Measurements from ENCODE around the gene CDYL2. TPM values are rescaled to one million over a fixed set of nuclear protein-coding genes. Genes with fewer than 3 reads are reported as not detected.

The CDYL2 gene
- total and polyA plus RNA-seq, 4 donors, result 1.3 to 12.6 (median 3.7) TPM

GRCh38 chr16:80844395-80844794 is 40.0 kb upstream of the CDYL2 start:
- TF ChIP-seq CTCF (IDR thresholded peaks at IDR 0.05; ENCODE audit: control extremely low read depth, extremely low read depth), result no peak
- peaks cover 0 to 8% (median 4%) of the 10 kb centered on the region in 4 donors for H3K9me3 ChIP-seq (ENCODE audit: control insufficient read depth in 4 of 4, insufficient read depth in 3 of 4, low read length in 3 of 4)
- no peak for ATAC-seq (ENCODE audit: insufficient read depth, low FRiP score)

GRCh38 chr16:80841231-80841630 is 36.8 kb upstream of the CDYL2 start:
- H3K4me3 ChIP-seq, result no peak overlapping the region
- H3K4me1 ChIP-seq (ENCODE audit: control insufficient read depth in 5 of 5, insufficient read depth in 5 of 5, low read length in 5 of 5), result peaks cover 0 to 3% (median 0%) of the 10 kb centered on the region in 5 donors
- no peaks in the 10 kb centered on the region for H3K27me3 ChIP-seq (ENCODE audit: control insufficient read depth in 3 of 3, insufficient read depth in 3 of 3, low read length in 2 of 3)
- DNase-seq, result no peak
- no peak overlapping the region for H3K27ac ChIP-seq (ENCODE audit: low read depth in 1 of 2, low read length in 1 of 2)
- no peak for TF ChIP-seq CTCF (IDR thresholded peaks at IDR 0.05; ENCODE audit: control extremely low read depth, extremely low read depth)
- H3K36me3 ChIP-seq (ENCODE audit: control insufficient read depth in 4 of 4, insufficient read depth in 4 of 4, low read length in 4 of 4), result no peaks in the 10 kb centered on the region
- H3K9ac ChIP-seq (ENCODE audit: insufficient read depth in 1 of 2, low read length in 2 of 2), result no peak overlapping the region
- no peak for ATAC-seq (ENCODE audit: insufficient read depth, low FRiP score)
- peaks cover 0 to 8% (median 4%) of the 10 kb centered on the region in 4 donors for H3K9me3 ChIP-seq (ENCODE audit: control insufficient read depth in 4 of 4, insufficient read depth in 3 of 4, low read length in 3 of 4)

More at GRCh38 chr16:80844395-80844794, 40.0 kb upstream of the CDYL2 start:
- DNase-seq, result no peak
- WGBS, 2 donors, result 80 to 89% methylated on average over 1 of the region's 1 CpG
- Histone ChIP-seq H3K27me3 (ENCODE audit: control insufficient read depth in 3 of 3, insufficient read depth in 3 of 3, low read length in 2 of 3) (no peaks in the 10 kb centered on the region), H3K27ac (ENCODE audit: low read depth in 1 of 2, low read length in 1 of 2) (no peak overlapping the region), H3K4me3 (no peak overlapping the region), H3K4me1 (ENCODE audit: control insufficient read depth in 5 of 5, insufficient read depth in 5 of 5, low read length in 5 of 5) (peaks cover 0 to under 1% (median 0%) of the 10 kb centered on the region in 5 donors), H3K36me3 (ENCODE audit: control insufficient read depth in 4 of 4, insufficient read depth in 4 of 4, low read length in 4 of 4) (no peaks in the 10 kb centered on the region), H3K9ac (ENCODE audit: insufficient read depth in 1 of 2, low read length in 2 of 2) (no peak overlapping the region)

GRCh38 chr16:80837533-80838147 is 33.2 kb upstream of the CDYL2 start:
- peaks cover 0 to 5% (median 0%) of the 10 kb centered on the region in 4 donors for H3K9me3 ChIP-seq (ENCODE audit: control insufficient read depth in 4 of 4, insufficient read depth in 3 of 4, low read length in 3 of 4)
- H3K4me1 ChIP-seq (ENCODE audit: control insufficient read depth in 5 of 5, insufficient read depth in 5 of 5, low read length in 5 of 5), result peaks cover 0 to 3% (median 0%) of the 10 kb centered on the region in 5 donors
- H3K4me3 ChIP-seq, result no peak overlapping the region
- 71 to 78% methylated on average over 9 of the region's 9 CpGs for WGBS, 2 donors
- H3K27ac ChIP-seq (ENCODE audit: low read depth in 1 of 2, low read length in 1 of 2), result no peak overlapping the region
- TF ChIP-seq CTCF (IDR thresholded peaks at IDR 0.05; ENCODE audit: control extremely low read depth, extremely low read depth), result no peak
- DNase-seq, result no peak
- no peak for ATAC-seq (ENCODE audit: insufficient read depth, low FRiP score)
- no peaks in the 10 kb centered on the region for H3K27me3 ChIP-seq (ENCODE audit: control insufficient read depth in 3 of 3, insufficient read depth in 3 of 3, low read length in 2 of 3)
- no peak overlapping the region for H3K9ac ChIP-seq (ENCODE audit: insufficient read depth in 1 of 2, low read length in 2 of 2)
- H3K36me3 ChIP-seq (ENCODE audit: control insufficient read depth in 4 of 4, insufficient read depth in 4 of 4, low read length in 4 of 4), result no peaks in the 10 kb centered on the region

- DNase-seq (no peak), ATAC-seq (ENCODE audit: insufficient read depth, low FRiP score) (no peak)
- Histone ChIP-seq H3K9me3 (ENCODE audit: control insufficient read depth in 4 of 4, insufficient read depth in 3 of 4, low read length in 3 of 4) (peaks cover 0 to 5% (median 0%) of the 10 kb centered on the region in 4 donors), H3K27ac (ENCODE audit: low read depth in 1 of 2, low read length in 1 of 2) (no peak overlapping the region), H3K4me1 (ENCODE audit: control insufficient read depth in 5 of 5, insufficient read depth in 5 of 5, low read length in 5 of 5) (peaks cover 0 to 3% (median 0%) of the 10 kb centered on the region in 5 donors), H3K4me3 (no peak overlapping the region), H3K36me3 (ENCODE audit: control insufficient read depth in 4 of 4, insufficient read depth in 4 of 4, low read length in 4 of 4) (no peaks in the 10 kb centered on the region), H3K27me3 (ENCODE audit: control insufficient read depth in 3 of 3, insufficient read depth in 3 of 3, low read length in 2 of 3) (no peaks in the 10 kb centered on the region), H3K9ac (ENCODE audit: insufficient read depth in 1 of 2, low read length in 2 of 2) (no peak overlapping the region)
- WGBS, 2 donors, result 65 to 71% methylated on average over 4 of the region's 4 CpGs
- TF ChIP-seq CTCF (IDR thresholded peaks at IDR 0.05; ENCODE audit: control extremely low read depth, extremely low read depth), result no peak
Observed at GRCh38 chr16:80836846-80837245, 32.4 kb upstream of the CDYL2 start.

Measured in lung (tissue), 12 donors.